Measurements from ENCODE around the gene WNK2.

WNK2 gene

GRCh38 chr9:93220627-93221026 lies 36.7 kb downstream of the WNK2 start (continued):
- no peak for TF ChIP-seq ZNF529 (tag by site-specific recombination; IDR thresholded peaks at IDR 0.05; ENCODE audit: insufficient replicate concordance)
- no peak for TF ChIP-seq ZNF341 (tag by site-specific recombination; IDR thresholded peaks at IDR 0.05; ENCODE audit: low read depth)
- no peak for TF ChIP-seq ZNF558 (tag by site-specific recombination; IDR thresholded peaks at IDR 0.05)
- TF ChIP-seq PBX3 (CRISPR knock-in tag; IDR thresholded peaks at IDR 0.05) = no peak

DNA sequence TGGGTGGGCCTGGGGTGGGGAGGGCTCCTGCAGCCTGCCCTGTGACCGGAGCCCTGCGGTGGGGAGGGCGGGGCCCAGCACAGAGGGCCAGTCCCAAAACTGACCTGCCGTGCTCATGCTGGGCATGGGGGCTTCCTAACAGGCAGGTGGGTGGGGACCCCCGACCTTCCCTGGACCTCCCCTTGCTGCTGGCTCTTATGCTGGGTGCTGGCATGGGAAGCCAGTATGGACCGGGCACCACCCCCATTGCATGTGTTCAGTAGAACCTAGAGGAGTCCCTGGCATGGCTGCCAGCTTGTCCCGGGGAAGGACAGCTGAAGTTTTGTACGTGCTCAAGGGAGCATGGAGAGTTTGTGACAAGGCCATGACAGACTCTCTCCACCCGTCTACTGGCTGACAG lies 37.1 kb downstream of the WNK2 start:
- Histone ChIP-seq H3K4me3 (ENCODE audit: low read depth, low read length) (no peak overlapping the region), H3K36me3 (ENCODE audit: control insufficient read depth in 2 of 2, insufficient read depth in 1 of 2, low read length in 2 of 2) (no peaks in the 10 kb centered on the region), H3K9me3 (ENCODE audit: control insufficient read depth, insufficient read depth, low read depth, low read length) (no peaks in the 10 kb centered on the region), H3K4me1 (ENCODE audit: control insufficient read depth, insufficient read depth, low read length) (peaks cover 6% of the 10 kb centered on the region), H3K27ac (ENCODE audit: extremely low read depth, low read depth, low read length) (no peak overlapping the region)
- TF ChIP-seq ZNF510 (tag by site-specific recombination; IDR thresholded peaks at IDR 0.05; ENCODE audit: insufficient replicate concordance) (no peak), ZBTB1 (tag by site-specific recombination; IDR thresholded peaks at IDR 0.05) (no peak), ZSCAN23 (tag by site-specific recombination; IDR thresholded peaks at IDR 0.05) (no peak), HOXA7 (CRISPR knock-in tag; IDR thresholded peaks at IDR 0.05; ENCODE audit: borderline replicate concordance) (no peak), ZNF37A (tag by site-specific recombination; IDR thresholded peaks at IDR 0.05) (no peak), ZNF623 (tag by site-specific recombination; IDR thresholded peaks at IDR 0.05) (no peak), ZNF701 (tag by site-specific recombination; IDR thresholded peaks at IDR 0.05) (no peak), ZNF223 (tag by site-specific recombination; IDR thresholded peaks at IDR 0.05) (no peak)
- TF ChIP-seq, protein P1, sequence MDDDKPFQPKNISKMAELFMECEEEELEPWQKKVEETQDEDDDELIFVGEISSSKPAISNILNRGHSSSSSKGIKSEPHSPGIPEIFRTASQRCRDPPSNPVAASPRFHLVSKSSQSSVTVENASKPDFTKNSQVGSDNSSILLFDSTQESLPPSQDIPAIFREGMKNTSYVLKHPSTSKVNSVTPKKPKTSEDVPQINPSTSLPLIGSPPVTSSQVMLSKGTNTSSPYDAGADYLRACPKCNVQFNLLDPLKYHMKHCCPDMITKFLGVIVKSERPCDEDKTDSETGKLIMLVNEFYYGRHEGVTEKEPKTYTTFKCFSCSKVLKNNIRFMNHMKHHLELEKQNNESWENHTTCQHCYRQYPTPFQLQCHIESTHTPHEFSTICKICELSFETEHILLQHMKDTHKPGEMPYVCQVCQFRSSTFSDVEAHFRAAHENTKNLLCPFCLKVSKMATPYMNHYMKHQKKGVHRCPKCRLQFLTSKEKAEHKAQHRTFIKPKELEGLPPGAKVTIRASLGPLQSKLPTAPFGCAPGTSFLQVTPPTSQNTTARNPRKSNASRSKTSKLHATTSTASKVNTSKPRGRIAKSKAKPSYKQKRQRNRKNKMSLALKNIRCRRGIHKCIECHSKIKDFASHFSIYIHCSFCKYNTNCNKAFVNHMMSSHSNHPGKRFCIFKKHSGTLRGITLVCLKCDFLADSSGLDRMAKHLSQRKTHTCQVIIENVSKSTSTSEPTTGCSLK (tag by site-specific recombination; IDR thresholded peaks at IDR 0.05) = no peak
- CTCF ChIA-PET = interaction anchor here (0.5 kb wide), 1 partner anchor 48 kb away, joined by 3 read pairs; no protein-coding TSS in a partner anchor
- POLR2A ChIA-PET = no interaction called here

- Histone ChIP-seq H3K36me3 (ENCODE audit: control insufficient read depth in 2 of 2, insufficient read depth in 1 of 2, low read length in 2 of 2) (no peaks in the 10 kb centered on the region), H3K4me3 (ENCODE audit: low read depth, low read length) (no peak overlapping the region), H3K4me1 (ENCODE audit: control insufficient read depth, insufficient read depth, low read length) (peaks cover 6% of the 10 kb centered on the region), H3K27ac (ENCODE audit: extremely low read depth, low read depth, low read length) (no peak overlapping the region), H3K9me3 (ENCODE audit: control insufficient read depth, insufficient read depth, low read depth, low read length) (no peaks in the 10 kb centered on the region)
- POLR2A ChIA-PET = no interaction called here
- TF ChIP-seq, protein P2, sequence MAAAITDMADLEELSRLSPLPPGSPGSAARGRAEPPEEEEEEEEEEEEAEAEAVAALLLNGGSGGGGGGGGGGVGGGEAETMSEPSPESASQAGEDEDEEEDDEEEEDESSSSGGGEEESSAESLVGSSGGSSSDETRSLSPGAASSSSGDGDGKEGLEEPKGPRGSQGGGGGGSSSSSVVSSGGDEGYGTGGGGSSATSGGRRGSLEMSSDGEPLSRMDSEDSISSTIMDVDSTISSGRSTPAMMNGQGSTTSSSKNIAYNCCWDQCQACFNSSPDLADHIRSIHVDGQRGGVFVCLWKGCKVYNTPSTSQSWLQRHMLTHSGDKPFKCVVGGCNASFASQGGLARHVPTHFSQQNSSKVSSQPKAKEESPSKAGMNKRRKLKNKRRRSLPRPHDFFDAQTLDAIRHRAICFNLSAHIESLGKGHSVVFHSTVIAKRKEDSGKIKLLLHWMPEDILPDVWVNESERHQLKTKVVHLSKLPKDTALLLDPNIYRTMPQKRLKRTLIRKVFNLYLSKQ (tag by site-specific recombination; IDR thresholded peaks at IDR 0.05; ENCODE audit: borderline replicate concordance) = no peak
- TF ChIP-seq ZNF391 (tag by site-specific recombination; IDR thresholded peaks at IDR 0.05; ENCODE audit: borderline replicate concordance, low read depth) = no peak
- no peak for TF ChIP-seq ZBTB10 (tag by site-specific recombination; IDR thresholded peaks at IDR 0.05)
- no peak for TF ChIP-seq ZNF302 (tag by site-specific recombination; IDR thresholded peaks at IDR 0.05; ENCODE audit: low read depth)
- TF ChIP-seq ZNF777 (tag by site-specific recombination; IDR thresholded peaks at IDR 0.05; ENCODE audit: borderline replicate concordance) = no peak
- no peak for TF ChIP-seq GLIS1 (tag by site-specific recombination; IDR thresholded peaks at IDR 0.05)
- TF ChIP-seq, protein P3, sequence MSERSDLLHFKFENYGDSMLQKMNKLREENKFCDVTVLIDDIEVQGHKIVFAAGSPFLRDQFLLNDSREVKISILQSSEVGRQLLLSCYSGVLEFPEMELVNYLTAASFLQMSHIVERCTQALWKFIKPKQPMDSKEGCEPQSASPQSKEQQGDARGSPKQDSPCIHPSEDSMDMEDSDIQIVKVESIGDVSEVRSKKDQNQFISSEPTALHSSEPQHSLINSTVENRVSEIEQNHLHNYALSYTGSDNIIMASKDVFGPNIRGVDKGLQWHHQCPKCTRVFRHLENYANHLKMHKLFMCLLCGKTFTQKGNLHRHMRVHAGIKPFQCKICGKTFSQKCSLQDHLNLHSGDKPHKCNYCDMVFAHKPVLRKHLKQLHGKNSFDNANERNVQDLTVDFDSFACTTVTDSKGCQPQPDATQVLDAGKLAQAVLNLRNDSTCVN (tag by site-specific recombination; optimal IDR thresholded peaks at IDR 0.05) = no peak
- no peak for TF ChIP-seq ZSCAN23 (tag by site-specific recombination; IDR thresholded peaks at IDR 0.05)
- TF ChIP-seq ZNF184 (tag by site-specific recombination; IDR thresholded peaks at IDR 0.05) = no peak
- TF ChIP-seq ZNF544 (tag by site-specific recombination; IDR thresholded peaks at IDR 0.05) = no peak
- TF ChIP-seq ZNF585B (tag by site-specific recombination; IDR thresholded peaks at IDR 0.05) = no peak
- CTCF ChIA-PET = interaction anchor here (0.8 to 1.5 kb wide), 2 partner anchors 18 to 36 kb away, joined by 3 to 5 read pairs; no protein-coding TSS in a partner anchor
Observed at GRCh38 chr9:93222890-93223259, 38.9 kb downstream of the WNK2 start.

All from HEK293 (cell line).